ENCODE measurements around the gene PDE8A.

- TF ChIP-seq POLR2AphosphoS5 (IDR thresholded peaks at IDR 0.05): no peak
- TF ChIP-seq CTCF (IDR thresholded peaks at IDR 0.05): no peak
- no peak for TF ChIP-seq POLR2A (IDR thresholded peaks at IDR 0.05)
Measured at GRCh38 chr15:85154061-85154460, 172.4 kb downstream of the PDE8A start.
